Esophagus muscularis mucosa (tissue), 4 donors: Measurements from ENCODE around the gene CEACAM1.

Source experiments
- CTCF ChIP-seq, 3 experiments: fragments of 200-600 bp in 2 of 3; fragments of 450-650 bp in 1 of 3; sonication (generic) in 2 of 3; IDR thresholded peaks; one replicate each; pipeline ENCODE4 v1.5.1; 2017 to 2019; ENCODE audit warnings: antibody characterized with exemption in 3 of 3, mild to moderate bottlenecking in 2 of 3, moderate library complexity in 1 of 3
- EP300 ChIP-seq: sonication (generic); formaldehyde crosslinking; IDR thresholded peaks from one replicate; pipeline ENCODE4 v1.6.1; 2017; ENCODE audit warnings: antibody characterized with exemption
- POLR2A ChIP-seq: fragments of 450-650 bp; IDR thresholded peaks from one replicate; pipeline ENCODE4 v1.6.1; 2017; ENCODE audit warnings: antibody characterized with exemption, moderate library complexity, mild to moderate bottlenecking, low read depth
- POLR2AphosphoS5 ChIP-seq, 2 donors: sonication (generic); formaldehyde crosslinking; IDR thresholded peaks; one replicate each; pipeline ENCODE4 v1.6.1; 2017; ENCODE audit warnings: antibody characterized with exemption in 2 of 2

GRCh38 chr19:42495663-42496062 is 32.6 kb downstream of the CEACAM1 start:
- TF ChIP-seq CTCF (IDR thresholded peaks at IDR 0.05) (no peak), POLR2AphosphoS5 (IDR thresholded peaks at IDR 0.05) (no peak), POLR2A (no peak), EP300 (no peak)
